ENCODE results near the gene CLCNKB.

DNA sequence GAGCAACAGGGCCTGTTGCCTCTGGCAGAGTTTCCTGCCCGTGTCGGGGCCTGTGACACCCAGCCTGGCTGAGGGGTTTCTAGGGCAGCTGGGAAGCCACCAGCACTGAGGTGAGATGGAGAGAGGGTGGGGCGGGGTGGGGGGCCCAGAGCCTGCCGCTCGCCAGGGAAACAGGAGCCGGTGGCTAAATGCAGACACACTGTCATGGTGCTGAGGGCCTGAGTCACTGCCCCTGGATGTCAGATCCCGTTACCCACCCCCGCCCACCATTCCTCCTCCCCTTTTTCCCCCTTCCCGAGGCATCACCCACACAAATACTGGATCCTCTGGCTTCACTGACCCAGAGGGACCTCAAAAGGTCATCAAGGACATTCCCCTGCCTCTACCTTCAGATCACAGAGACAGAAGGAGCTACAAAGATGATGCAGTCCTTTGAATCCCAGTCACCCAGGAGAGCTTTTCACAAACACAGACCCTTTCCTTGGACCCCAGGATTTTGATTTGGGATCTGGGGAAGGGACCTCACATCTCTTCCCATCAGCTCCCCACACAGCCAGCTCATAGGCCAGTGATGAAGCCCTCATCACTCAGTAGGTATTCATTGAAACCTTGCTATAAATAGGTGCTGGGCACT is 23.8 kb upstream of the CLCNKB start:
- TF ChIP-seq EZH2 (IDR thresholded peaks at IDR 0.05; ENCODE audit: borderline replicate concordance, low read depth, low read length, severe bottlenecking) (no peak), CTCF (IDR thresholded peaks at IDR 0.05; ENCODE audit: extremely low read depth in 1 of 2, insufficient read depth in 1 of 2, low read depth in 1 of 2, low read length in 2 of 2) (no peak), FOS (IDR thresholded peaks at IDR 0.05; ENCODE audit: borderline replicate concordance, insufficient read depth, low read length) (no peak), MAX (IDR thresholded peaks at IDR 0.05; ENCODE audit: insufficient read depth, insufficient read length) (no peak), POLR2A (IDR thresholded peaks at IDR 0.05; ENCODE audit: low read depth, low read length) (no peak), JUN (IDR thresholded peaks at IDR 0.05; ENCODE audit: borderline replicate concordance, insufficient read depth, insufficient read length, low read depth) (no peak), POLR2AphosphoS5 (IDR thresholded peaks at IDR 0.05; ENCODE audit: insufficient read depth, low read depth, low read length) (no peak), MYC (IDR thresholded peaks at IDR 0.05; ENCODE audit: low read depth, low read length) (no peak), GATA2 (IDR thresholded peaks at IDR 0.05; ENCODE audit: insufficient read depth, insufficient read length, low read depth, low read length) (no peak)
